GM18526 (cell line): ENCODE results near the gene CHRND.

Source experiments
- POLR2A ChIP-seq: IDR thresholded peaks from 3 replicates; pipeline ENCODE4 v1.6.1; 2011; ENCODE audit not compliant: insufficient read length; ENCODE audit errors: extremely low read depth

The CHRND gene

GRCh38 chr2:232485757-232486557 lies 40.0 kb upstream of the CHRND start:
- TF ChIP-seq POLR2A = no peak

GRCh38 chr2:232486558-232487384 lies 39.2 kb upstream of the CHRND start:
- no peak for TF ChIP-seq POLR2A

DNA sequence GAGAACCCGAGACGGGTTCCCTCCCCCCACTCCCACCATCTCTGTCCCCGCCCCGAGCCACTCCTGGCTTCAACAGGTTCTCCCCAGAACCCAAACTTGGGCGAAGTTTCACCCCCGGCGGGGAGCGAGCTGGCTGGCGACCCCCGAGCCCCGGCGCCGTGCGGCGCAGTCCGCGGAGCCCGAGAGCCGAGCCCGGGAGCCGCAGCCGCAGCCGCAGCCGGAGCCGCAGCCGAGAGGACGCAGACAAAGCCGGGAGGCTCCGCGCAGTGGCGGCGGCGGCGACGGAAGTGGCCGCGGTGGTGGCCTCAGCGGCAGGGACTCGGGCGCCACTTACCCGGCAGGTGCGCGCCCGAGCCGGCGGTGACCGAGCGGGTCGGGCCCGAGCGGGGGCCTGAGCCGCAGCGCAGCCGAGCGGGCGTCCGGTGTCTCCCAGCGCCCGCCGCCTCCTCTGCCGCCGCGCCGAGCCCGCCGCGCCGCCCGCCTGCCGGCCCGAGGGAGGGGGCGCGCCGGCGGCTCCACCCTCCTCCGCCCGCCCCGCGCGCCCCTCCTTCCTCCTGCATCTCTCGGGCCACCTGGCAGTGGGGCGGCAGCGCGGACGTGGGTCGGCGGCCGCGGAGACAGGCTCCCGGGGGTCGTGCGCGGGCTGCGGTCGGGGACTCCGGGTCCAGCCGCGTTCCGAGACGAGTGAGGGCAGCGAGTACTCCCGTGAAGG lies 38.4 kb upstream of the CHRND start, which contains the start of gene ECEL1:
ECEL1 (minus strand) TSS at position 450 of the 712 bp plus-strand sequence. CDS start 1,181 bp downstream, outside the sequence.
- TF ChIP-seq POLR2A = no peak

DNA sequence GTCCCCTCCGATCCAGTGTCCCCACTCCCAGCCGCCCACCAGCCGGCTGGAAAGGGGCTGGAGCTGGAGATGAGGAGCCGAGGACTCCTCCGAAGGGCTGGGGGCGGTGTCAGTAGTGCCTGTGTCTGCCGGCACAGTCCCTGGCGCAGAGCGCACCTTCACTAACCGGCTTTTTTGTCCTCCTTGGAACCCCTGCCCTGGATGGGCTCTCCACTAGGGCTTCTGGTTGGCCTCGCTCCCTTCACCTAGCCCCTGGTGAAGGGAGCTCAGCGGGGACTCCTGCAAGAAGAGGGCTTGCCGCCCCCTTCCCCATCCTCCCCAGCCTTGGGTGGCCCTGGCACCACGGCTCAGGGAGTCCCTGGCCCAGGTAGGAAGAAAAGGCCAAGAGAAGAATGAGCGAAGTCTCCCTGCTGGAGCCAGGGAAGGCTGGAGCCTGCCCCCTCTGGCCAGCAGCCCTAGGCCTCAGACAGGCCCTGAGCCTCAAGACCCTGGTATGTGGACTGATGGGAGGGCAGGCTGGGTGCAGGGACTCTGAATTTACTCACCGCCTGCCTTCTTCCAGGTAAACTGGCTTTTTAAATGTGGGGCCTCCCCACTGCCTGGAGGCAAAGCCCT lies 37.8 kb upstream of the CHRND start:
- no peak for TF ChIP-seq POLR2A

GRCh38 chr2:232488721-232489300 lies 37.1 kb upstream of the CHRND start:
- TF ChIP-seq POLR2A = no peak

DNA sequence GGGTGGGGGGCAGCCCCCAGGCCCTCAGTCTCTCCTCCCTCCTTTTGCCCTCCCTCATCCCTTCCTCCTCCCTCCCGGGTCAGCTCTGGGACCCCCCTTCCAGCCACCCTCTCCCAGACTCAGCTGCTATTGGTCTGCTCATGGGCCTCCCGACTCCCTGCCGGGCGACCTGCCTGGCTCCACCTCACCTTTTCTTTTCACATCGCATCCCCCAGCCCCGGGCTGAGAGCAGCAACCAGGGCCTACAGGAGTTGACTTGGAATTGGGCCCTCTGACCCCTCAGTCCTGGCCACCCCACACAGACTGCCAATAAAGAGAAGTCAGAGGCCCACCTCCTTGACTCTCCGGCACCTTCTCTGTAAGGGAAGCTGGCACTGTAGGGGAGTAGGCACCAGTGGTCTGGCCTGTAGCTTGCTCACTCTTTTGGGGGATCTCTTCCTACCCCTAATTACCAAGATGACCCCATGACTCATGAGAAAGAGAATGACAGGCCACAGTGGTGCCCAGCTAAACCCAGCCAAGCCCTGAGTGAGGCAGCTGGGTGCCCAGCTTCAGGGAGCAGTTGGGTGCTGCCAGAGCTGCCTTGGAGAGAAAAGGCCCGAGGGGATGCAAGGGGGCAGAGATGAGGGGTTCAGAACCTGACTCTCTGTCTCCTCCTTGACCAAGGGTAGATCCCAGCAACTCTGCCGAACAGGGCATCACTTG lies 36.3 kb upstream of the CHRND start:
- TF ChIP-seq POLR2A = no peak

- TF ChIP-seq POLR2A = no peak
Measured at GRCh38 chr2:232490221-232491138, 35.5 kb upstream of the CHRND start.

GRCh38 chr2:232491139-232491780 lies 34.7 kb upstream of the CHRND start:
- no peak for TF ChIP-seq POLR2A

GRCh38 chr2:232492236-232492848 lies 33.6 kb upstream of the CHRND start:
- no peak for TF ChIP-seq POLR2A

DNA sequence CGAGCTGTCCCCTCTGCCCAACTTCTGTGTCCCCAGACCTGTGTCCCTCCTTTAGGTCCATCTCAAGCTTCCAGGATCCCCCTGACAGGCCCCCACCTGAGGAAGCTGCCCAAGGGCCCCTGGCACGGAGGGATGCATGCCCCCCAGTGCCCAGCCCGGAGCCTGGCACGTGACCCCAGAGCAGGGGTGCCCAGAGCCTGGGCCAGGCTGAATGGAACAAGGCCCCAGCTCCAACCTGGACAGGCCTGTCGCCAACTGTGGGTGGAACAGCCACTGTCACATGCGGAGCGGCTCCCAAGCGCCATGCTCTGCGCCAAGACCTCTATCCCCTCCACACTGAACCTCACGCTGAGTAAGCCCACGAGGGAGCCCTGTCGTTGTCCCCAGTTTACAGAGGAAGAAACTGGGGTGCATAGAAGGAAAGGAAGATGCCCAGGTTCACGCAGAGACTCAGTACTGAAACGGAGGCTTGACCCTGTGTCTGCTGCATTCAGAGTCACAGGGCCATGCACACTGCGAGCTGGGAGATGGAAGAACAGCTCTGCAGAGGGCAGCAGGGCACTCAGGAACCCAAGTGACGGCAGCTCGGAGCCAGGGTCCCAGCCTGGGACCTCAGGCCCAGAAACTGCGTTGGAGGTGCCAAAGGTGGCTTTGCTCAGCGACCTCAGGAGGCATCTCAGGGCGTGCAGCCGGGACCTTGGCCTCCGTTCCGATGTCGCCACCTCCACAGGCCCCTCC lies 32.8 kb upstream of the CHRND start:
- no peak for TF ChIP-seq POLR2A

GRCh38 chr2:232493701-232494474 lies 32.1 kb upstream of the CHRND start:
- no peak for TF ChIP-seq POLR2A
